Fibroblast of peridontal ligament (primary cell): Measurements from ENCODE around the gene ATAD1.

Experiments used
- DNase-seq: peaks from one replicate; pipeline ENCODE4 v3.0.0-alpha.2; 2010; ENCODE audit errors: extremely low read depth

The ATAD1 gene

DNA sequence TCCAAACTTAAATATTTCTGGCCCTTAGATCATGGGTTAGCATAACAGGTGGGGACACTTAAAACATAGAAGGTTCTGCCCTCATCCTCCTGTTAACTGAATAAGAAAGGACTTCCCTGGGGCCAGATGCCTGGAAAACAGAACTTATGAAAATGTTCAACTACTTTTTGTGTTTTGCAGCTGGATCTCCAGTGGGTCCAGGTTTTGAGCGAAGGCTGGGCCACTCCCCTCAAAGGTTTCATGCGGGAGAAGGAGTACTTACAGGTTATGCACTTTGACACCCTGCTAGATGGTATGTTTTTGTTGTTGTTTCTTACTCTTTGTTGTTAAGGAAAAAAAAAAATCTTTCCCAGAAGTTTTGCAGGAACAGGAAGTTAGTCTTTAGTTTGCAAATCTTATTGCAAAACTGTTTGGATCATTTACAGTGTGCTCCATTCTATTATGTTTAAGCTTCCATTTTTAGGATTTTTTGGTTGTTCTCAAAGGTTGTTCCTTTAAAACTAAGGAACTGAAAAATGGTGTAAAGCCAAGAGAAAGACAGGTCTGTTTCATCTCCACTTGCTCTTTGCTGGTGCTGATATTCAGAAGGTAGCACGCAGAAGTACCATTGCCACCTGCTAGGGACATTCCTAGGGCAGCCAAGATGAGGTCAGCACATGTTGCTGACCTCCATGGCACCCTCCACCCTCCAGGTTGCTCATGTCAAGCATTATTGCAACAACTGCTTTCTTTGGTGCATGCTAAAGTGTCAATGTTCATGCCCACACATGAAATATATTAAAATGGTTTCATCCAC, 102.3 kb downstream of the ATAD1 start:
- DNase-seq, result no peak

DNA sequence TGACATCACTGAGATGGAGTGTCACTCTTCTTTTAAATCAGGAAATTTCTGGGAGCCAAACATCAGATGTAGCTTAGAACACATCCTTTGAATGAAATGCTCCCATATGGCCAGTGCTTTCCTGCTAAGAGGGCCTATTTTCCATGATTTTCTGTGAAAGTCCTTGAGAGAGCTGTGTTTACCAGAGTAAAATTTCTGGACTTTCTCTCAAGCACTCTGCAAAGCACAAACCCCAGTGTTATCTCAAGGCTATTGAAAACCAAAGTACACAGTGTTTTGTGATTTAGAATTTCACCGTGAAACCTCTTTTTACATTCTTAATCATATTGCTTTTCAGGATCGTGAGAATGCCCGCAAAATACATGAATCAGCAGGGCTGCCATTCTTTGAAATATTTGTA, 104.3 kb downstream of the ATAD1 start:
- DNase-seq, result no peak

DNA sequence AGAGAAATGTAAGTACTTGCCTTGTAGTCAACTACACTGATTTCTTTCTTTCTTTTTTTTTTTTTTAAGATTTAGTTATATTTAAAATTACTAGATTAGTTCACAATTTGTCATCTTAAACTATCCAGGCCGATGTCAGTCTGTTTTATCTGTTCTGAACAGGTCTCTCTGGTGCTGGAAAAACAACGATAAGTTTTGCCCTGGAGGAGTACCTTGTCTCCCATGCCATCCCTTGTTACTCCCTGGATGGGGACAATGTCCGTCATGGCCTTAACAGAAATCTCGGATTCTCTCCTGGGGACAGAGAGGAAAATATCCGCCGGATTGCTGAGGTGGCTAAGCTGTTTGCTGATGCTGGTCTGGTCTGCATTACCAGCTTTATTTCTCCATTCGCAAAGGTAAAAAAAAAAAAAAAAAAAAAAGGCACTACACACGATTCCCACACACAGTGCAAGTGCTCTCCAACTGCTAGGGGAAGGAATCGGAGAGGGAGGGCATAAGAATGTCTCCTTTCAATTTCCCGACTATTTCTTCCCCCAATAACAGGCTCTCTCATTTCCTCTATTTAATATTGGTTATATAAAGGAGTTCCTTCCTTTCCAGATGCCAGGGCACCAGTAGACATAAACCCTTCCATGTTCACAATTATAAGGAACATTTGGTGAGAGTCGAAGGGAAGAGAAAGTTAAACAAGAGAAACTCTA, 105.0 kb downstream of the ATAD1 start:
- no peak for DNase-seq

DNA sequence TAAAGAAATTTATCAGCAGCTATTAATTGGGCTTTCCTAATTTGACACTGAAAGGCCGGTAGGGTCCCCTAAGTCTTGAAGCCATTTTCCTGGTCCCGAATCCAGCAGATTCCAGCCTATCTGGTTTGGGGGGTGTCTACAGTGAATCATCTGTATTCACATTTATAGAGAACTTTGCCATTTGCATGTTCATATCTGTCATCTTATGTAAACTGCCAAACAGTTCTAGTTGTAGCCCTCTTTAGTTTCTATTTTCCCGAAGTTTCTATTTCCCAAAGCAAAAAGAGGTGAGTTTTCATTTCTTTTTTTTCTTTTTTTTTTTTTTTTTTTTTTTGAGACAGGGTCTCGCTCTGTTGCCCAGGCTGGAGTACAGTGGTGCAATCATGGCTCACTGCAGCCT, 110.8 kb downstream of the ATAD1 start:
- DNase-seq, result no peak

DNA sequence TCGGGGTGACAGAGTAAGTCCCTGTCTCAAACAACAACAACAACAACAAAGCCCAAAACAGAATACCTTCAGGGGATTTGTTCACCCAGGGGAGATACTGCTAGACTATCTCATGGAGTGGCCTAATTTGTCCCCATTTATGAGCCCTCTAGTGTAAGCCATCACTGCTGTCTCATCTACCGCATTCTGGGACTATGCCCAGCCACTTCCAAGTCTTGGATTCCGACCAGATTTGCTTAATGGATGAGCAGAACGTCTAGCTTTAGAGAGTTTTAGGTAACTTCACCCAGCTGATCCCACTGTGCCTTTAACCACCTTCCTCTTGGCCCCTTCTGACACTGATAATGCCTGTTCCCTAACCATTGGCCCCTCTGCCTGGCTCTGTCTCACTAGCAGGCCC, 111.3 kb downstream of the ATAD1 start:
- peak; percentile 16 for DNase-seq

DNA sequence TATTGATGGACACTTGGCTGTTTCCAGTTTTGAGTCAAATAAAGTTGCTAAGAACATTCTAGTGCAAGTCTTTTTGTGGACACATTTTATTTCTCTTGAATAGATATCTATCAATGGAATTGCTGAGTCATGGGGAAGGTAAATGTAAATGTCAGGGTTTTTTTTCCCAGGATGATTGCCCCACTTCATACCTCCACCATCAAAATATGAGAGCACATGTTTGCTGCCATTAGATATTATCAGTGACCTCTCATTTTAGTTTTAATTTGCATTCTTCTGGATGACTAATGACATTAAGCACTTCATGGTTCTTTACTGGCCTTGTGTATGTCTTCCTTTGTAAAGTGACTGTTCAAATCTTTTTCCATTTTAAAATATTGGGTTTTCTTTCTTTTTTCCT, 112.7 kb downstream of the ATAD1 start:
- DNase-seq, result peak; percentile 15

DNA sequence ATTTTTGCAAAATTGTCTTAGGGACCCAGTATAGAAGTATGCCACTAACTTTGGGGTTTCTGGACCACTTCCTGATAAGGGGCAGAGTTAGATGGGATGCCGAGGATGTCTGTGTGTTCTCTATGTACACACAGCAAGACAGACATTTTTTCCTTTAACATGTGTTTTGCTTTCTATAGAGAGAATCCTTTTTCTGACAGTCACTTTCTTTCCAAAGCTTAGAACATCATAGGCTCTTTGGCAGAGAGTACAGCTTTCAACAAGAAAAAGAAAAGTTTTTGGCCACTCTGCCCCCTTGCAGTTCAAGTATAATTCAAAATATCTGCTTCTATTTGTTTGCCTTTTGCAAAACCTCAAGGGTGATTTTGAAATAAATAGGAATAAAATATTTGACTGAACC, 114.3 kb downstream of the ATAD1 start:
- peak; percentile 45 for DNase-seq

DNA sequence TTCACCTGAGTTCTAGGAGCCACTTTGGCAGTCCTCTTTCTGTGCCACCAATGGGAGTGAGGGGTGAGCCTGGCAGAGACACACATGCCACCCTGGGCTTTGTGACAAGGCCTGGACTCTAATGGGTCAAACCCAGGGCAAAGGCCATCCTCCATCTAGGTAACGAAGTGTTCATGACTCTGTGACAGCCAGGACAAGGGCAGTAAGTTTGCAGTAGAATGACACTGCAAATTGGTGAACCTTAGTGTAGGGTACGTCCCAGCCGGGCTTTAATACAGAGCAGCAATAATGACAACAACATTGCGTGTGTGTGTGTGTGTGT, 115.1 kb downstream of the ATAD1 start:
- no peak for DNase-seq

DNA sequence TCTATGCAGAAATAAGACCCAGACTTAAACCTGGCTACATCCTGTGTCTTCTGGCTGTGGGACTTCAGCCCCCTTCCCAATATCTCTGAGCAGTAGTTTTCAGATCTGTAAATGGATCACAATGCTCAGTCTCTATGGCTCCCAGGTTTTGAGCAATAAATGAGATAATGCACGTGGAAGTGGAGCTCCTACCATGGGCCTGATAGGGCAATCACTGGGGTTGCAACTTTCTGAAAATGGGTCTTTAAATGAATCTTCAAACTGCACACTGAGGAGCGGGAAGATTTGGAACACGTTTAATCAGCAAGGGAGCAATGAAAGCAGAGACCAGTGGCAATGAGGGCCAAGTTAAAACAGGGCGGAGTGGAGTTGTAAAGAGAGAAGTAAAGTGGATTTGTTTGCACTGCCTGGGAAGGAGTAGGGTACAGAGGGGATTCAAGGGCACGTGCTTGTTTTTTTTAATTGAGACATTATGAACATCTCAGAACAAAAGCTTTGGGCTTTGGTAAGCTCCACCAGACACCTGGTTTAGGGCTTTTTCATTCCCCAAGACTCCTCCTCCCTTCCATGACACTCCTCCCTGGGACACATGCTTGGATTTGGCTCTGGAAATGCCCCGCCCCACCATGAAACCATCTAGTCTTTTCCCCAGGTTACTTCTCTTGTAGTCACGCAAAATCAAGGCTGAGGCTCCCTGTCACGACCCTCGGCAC, 115.6 kb downstream of the ATAD1 start:
- DNase-seq, result no peak
